ENCODE data around the gene TUFT1. TPM values are rescaled to one million over a fixed set of nuclear protein-coding genes. Genes with fewer than 3 reads are reported as not detected.

TUFT1 gene
- total RNA-seq, 1 donor from 2014 or later, result 9.0 TPM

DNA sequence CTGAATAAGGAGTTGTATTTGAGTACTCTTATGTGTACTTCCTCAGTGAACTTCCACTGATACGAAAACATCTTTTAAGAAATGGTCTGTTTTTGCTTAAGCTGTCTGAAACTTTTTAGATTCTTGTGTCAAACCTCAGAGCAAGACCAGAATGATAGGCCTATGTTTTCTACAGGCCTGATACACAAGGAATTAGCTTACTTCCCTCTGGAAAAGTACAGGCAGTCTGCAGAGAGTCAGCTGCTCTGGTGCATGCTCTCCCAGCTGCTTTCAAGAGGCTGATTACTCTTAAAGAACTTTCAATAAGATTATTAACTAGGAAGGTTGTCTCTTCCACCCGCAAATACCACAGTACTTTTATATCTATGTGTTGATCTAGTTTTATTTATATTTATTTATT lies 81.2 kb downstream of the TUFT1 start:
- H3K4me1 Mint-ChIP-seq (ENCODE audit: unreplicated experiment), result peaks cover 34% of the 10 kb centered on the region
- peak overlapping the region; percentile 67 for H3K27ac Mint-ChIP-seq (ENCODE audit: unreplicated experiment)
- DNase-seq (ENCODE audit: extremely low spot score, unreplicated experiment), result no peak
- H3K27me3 Mint-ChIP-seq (ENCODE audit: unreplicated experiment), result no peaks in the 10 kb centered on the region
- no peaks in the 10 kb centered on the region for H3K9me3 Mint-ChIP-seq (ENCODE audit: unreplicated experiment)
- no peaks in the 10 kb centered on the region for H3K36me3 Mint-ChIP-seq (ENCODE audit: unreplicated experiment)
- no peak for TF ChIP-seq CTCF (IDR thresholded peaks at IDR 0.05)
- no peak overlapping the region for H3K4me3 Mint-ChIP-seq (ENCODE audit: unreplicated experiment)

DNA sequence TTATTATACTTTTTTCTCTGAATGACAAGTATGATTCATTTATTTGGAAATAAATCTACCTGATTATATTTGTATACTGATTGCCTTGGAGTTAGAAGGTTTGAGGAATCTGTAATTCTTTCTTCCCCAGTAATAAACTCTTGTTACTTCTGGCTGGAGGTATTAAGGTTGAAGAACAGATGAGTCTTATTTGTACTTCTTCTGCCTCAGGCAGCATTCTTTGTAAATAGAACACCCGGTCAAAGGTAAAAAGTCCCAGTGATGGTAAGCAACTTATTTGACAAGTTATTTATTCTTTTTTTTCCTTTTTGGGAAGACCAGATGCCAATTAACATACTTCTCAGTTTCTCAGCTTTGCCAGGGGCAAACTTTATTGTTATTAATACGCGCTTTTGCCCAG lies 84.7 kb downstream of the TUFT1 start:
- Mint-ChIP-seq H3K4me1 (ENCODE audit: unreplicated experiment) (peaks cover 20% of the 10 kb centered on the region), H3K27me3 (ENCODE audit: unreplicated experiment) (no peaks in the 10 kb centered on the region), H3K4me3 (ENCODE audit: unreplicated experiment) (no peak overlapping the region), H3K9me3 (ENCODE audit: unreplicated experiment) (no peaks in the 10 kb centered on the region), H3K36me3 (ENCODE audit: unreplicated experiment) (peaks cover 5% of the 10 kb centered on the region), H3K27ac (ENCODE audit: unreplicated experiment) (no peak overlapping the region)
- no peak for TF ChIP-seq CTCF (IDR thresholded peaks at IDR 0.05)
- no peak for DNase-seq (ENCODE audit: extremely low spot score, unreplicated experiment)

GRCh38 chr1:151626740-151627334 lies 86.7 kb downstream of the TUFT1 start:
- Mint-ChIP-seq H3K9me3 (ENCODE audit: unreplicated experiment) (no peaks in the 10 kb centered on the region), H3K27ac (ENCODE audit: unreplicated experiment) (no peak overlapping the region), H3K27me3 (ENCODE audit: unreplicated experiment) (no peaks in the 10 kb centered on the region), H3K4me1 (ENCODE audit: unreplicated experiment) (peaks cover 6% of the 10 kb centered on the region), H3K4me3 (ENCODE audit: unreplicated experiment) (no peak overlapping the region), H3K36me3 (ENCODE audit: unreplicated experiment) (peaks cover 5% of the 10 kb centered on the region)
- DNase-seq (ENCODE audit: extremely low spot score, unreplicated experiment), result no peak
- TF ChIP-seq CTCF (IDR thresholded peaks at IDR 0.05), result no peak

DNA sequence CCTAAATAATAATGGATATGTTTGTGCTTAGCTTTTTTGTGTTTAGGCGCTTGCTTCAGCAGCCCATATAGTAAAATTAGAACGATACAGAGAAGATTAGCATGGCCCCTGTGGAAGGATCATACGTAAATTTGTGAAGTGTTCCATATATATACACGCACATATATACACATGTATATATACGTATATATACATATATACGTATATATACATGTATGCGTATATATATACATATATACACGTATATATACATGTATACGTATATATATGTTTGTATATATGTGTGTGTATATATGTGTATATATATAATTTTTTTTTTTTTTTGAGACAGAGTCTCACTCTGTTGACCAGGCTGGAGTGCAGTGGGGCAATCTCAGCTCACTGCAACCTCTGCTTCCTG lies 89.2 kb downstream of the TUFT1 start:
- Mint-ChIP-seq H3K27me3 (ENCODE audit: unreplicated experiment) (no peaks in the 10 kb centered on the region), H3K4me3 (ENCODE audit: unreplicated experiment) (no peak overlapping the region), H3K27ac (ENCODE audit: unreplicated experiment) (no peak overlapping the region), H3K4me1 (ENCODE audit: unreplicated experiment) (peaks cover 6% of the 10 kb centered on the region), H3K9me3 (ENCODE audit: unreplicated experiment) (no peaks in the 10 kb centered on the region), H3K36me3 (ENCODE audit: unreplicated experiment) (peaks cover 5% of the 10 kb centered on the region)
- DNase-seq (ENCODE audit: extremely low spot score, unreplicated experiment), result no peak
- TF ChIP-seq CTCF (IDR thresholded peaks at IDR 0.05), result no peak

Small RNA genes lying within 50 kb of the gene (microRNA-seq; reads per million reads assigned to microRNA genes)
- not detected for gene MIR554 (ENCODE audit: unreplicated experiment)

Other genes with a start within 250 kb of the TUFT1 start
- 66.9 and 74.1 TPM in 2 replicates for gene PI4KB, start 212.9 kb upstream of the TUFT1 start, total RNA-seq
- gene RFX5, start 193.1 kb upstream of the TUFT1 start, total RNA-seq, result 36.7 and 37.9 TPM in 2 replicates
- 8.1 and 10.2 TPM in 2 replicates for gene SELENBP1, start 167.6 kb upstream of the TUFT1 start, total RNA-seq
- gene PSMB4, start 140.7 kb upstream of the TUFT1 start, total RNA-seq, result 272 and 280 TPM in 2 replicates
- 105 and 107 TPM in 2 replicates for gene POGZ, start 80.8 kb upstream of the TUFT1 start, total RNA-seq
- gene CGN, start 28.9 kb upstream of the TUFT1 start, total RNA-seq, result 0.99 and 1.7 TPM in 2 replicates
- 33.9 and 35.5 TPM in 2 replicates for gene SNX27, start 71.7 kb downstream of the TUFT1 start, total RNA-seq
- gene CELF3, start 176.5 kb downstream of the TUFT1 start, total RNA-seq, result not detected in 2 replicates
- gene RIIAD1, start 181.2 kb downstream of the TUFT1 start, total RNA-seq, result not detected in 2 replicates
- gene MRPL9, start 223.2 kb downstream of the TUFT1 start, total RNA-seq, result 67.4 and 73.0 TPM in 2 replicates

Data from osteocyte (in vitro differentiated cells).